ENCODE data around the gene GARNL3. TPM values are rescaled to one million over a fixed set of nuclear protein-coding genes. Genes with fewer than 3 reads are reported as not detected.

The GARNL3 gene
- total and polyA plus RNA-seq, 2 experiments from 2014 or later = 8.7 to 21.9 TPM

- Mint-ChIP-seq H3K27ac (no peak overlapping the region), H3K36me3 (ENCODE audit: low read depth) (peaks cover 4% of the 10 kb centered on the region; the same call in 2 of the 3 replicates), H3K27me3 (ENCODE audit: insufficient read depth, low read depth, poor library complexity) (no peaks in the 10 kb centered on the region), H3K4me1 (peaks cover 8% of the 10 kb centered on the region), H3K9me3 (no peaks in the 10 kb centered on the region), H3K4me3 (no peak overlapping the region)
- Histone ChIP-seq H2AFZ (no peak overlapping the region), H3K79me2 (replicated peaks; ENCODE audit: insufficient read depth) (no peaks in the 10 kb centered on the region), H3K27me3 (ENCODE audit: insufficient read depth) (no peaks in the 10 kb centered on the region), H3K27ac (ENCODE audit: low read depth) (no peak overlapping the region), H3F3A (replicated peaks; ENCODE audit: low read depth) (no peaks in the 10 kb centered on the region; the same call in 1 of the 2 replicates), H3K36me3 (ENCODE audit: insufficient read depth) (no peaks in the 10 kb centered on the region), H3K9me2 (ENCODE audit: insufficient read depth) (no peaks in the 10 kb centered on the region), H4K20me1 (replicated peaks; ENCODE audit: insufficient read depth) (0 out of 2 replicates have a peak, but pooled peaks cover 4% of the 10 kb centered on the region), H3K4me2 (no peak overlapping the region), H3K4me1 (ENCODE audit: insufficient read depth) (no peaks in the 10 kb centered on the region), H3K4me3 (no peak overlapping the region)
- no peak for DNase-seq (ENCODE audit: low spot score)
- ATAC-seq = no peak
- TF ChIP-seq POLR2AphosphoS5 (IDR thresholded peaks at IDR 0.05; ENCODE audit: low read depth) (no peak), STAT1 (IDR thresholded peaks at IDR 0.05; ENCODE audit: unreplicated experiment) (no peak), REST (IDR thresholded peaks at IDR 0.05; ENCODE audit: unreplicated experiment) (no peak), JUNB (IDR thresholded peaks at IDR 0.05; ENCODE audit: unreplicated experiment) (no peak), ZNF331 (CRISPR knock-in tag; IDR thresholded peaks at IDR 0.05; ENCODE audit: low read depth) (no peak), ZNF462 (CRISPR knock-in tag; IDR thresholded peaks at IDR 0.05) (no peak), ETS1 (IDR thresholded peaks at IDR 0.05) (no peak), EZH2 (IDR thresholded peaks at IDR 0.05; ENCODE audit: low read depth, unreplicated experiment) (no peak), ZNF114 (CRISPR knock-in tag; IDR thresholded peaks at IDR 0.05) (no peak)
These were observed 30.6 kb upstream of the GARNL3 start for GRCh38 chr9:127233989-127234388.
